HG03159 (cell line): ENCODE results near the gene C19orf81.

ENCODE experiments used
- ATAC-seq: cut with Tn5 transposase; IDR thresholded peaks from one replicate; pipeline ENCODE4 v1.9.1; 2021; ENCODE audit warnings: mild to moderate bottlenecking, moderate library complexity; ENCODE audit not compliant: unreplicated experiment

C19orf81 gene

DNA sequence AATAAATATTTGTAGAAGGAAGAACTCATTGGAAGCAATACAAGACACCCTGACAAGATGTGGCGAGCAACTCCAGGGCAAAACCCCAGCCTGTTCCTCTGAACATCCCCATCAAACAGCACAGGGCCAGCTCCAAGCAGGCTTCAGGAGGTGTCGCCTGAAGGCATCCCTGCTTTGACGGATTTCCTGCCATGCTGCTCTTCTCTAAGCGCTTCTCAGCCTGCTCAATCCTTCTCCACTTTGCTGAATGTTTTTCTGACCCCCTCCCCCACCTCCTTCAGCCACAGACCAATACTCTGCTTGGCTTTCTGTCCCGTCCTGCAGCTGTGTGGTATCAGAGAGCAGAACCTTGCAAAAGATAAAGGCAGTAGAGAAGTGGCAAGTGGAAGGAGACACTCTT, 28.4 kb downstream of the C19orf81 start:
- ATAC-seq = no peak

- no peak for ATAC-seq
Observed at GRCh38 chr19:50678323-50678722, 29.1 kb downstream of the C19orf81 start.

GRCh38 chr19:50679177-50680125, 30.2 kb downstream of the C19orf81 start:
- peak; percentile 73 for ATAC-seq

- ATAC-seq = no peak
Observed at GRCh38 chr19:50686310-50687032, 37.2 kb downstream of the C19orf81 start.

- ATAC-seq = no peak
Observed at GRCh38 chr19:50688766-50689165, 39.5 kb downstream of the C19orf81 start.

DNA sequence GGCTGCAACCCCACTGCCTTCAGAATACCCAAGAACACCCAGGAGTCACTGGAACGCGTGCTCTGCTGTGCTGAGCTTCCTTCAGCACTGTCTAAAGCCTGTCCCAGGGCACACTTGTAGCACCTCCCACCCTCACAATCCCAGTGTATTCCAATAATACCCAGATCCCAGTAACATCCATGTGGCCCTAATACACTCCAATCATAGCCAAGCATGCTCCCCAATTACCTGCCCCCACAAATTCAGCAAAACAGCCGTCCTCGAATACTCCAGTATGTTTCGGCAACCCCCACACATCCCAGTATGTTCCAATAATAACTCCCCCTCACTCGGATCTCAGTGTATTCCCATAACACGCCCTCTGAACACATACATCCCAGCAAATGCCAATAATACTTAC, 41.2 kb downstream of the C19orf81 start:
- ATAC-seq = no peak

DNA sequence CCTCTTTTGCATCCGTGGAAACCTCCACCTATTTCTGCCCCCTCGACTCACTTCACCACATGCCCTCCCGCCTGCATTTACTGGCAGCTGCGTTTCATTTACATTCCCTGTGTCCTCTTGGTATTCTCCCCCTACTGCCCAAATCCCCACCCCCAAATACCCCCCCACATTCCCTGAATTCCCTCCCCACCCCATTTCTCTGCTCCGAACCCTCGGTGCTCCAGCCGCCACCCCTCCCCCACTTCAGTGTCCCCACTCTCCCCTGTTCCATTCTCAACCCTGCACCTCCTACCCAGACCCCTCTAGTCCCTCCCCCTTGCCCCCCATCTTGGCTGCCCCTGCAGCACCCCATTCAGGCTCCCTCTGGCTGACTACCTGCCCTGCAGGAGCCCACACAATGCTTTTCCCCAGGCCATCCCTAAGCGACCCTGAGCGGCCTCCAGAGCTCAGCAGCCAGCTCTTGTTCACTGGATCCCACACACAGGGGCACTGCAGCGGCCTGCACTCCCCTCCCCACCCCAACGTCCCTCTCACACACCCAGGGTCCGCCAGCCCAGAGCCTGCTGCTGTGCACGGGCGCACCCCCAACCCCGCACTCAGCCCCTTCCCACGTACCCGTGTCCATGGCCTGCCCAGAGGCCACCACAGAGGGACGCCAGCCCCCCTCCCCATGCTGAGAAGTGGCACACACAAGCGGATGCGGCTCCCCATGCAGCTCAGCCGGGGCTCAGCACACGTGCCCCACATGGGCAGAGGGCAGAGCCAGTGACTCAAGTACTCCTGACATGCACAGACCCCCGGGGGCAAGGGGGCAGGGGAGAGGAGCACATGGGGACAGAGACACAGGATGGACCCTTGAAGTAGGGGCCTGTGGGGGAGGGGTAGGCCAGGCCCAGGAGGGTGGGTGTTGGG, 44.1 kb downstream of the C19orf81 start:
- ATAC-seq = no peak

GRCh38 chr19:50694815-50695145, 45.5 kb downstream of the C19orf81 start:
- ATAC-seq = no peak

DNA sequence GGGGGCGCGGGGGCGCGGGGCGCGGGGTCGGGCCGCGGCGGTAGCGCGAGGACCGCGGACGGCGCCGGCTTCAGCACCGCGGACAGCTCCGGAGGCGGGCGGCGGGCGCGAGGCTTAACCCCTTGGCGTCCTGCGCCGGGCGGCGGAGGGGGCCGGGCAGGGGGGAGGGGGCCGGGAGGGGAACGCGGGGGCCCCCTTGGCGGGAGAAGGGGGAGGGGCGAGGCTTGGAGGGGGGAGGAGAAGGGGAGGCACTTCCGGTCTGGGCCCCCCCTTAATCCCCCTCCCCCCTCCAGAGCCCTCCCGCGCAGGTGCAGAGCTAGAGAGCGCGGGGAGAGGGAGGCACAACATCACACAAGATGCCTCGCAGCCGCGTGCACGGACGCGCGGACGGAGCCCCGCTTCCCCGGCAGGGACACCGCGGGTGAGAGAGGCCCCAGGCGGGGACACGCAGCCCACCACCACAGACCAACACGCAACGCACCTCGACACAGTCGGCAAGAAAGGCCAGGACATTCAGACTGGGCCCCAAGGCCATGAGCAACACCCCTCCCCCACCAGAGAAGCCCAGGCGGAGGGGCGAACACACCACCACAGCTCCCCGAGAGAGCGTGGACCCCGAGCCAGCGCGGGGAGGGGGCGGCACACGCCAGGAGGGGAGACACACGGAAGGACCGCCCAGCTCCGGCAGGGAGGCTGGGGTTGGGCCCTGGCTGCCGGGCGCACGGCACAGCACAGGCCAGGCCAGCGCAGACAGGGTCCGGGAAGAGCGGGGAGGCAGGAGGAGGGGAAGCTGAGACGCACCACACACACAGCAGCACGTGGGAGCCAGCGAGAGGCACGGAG, 46.2 kb downstream of the C19orf81 start:
- ATAC-seq = no peak

- ATAC-seq = no peak
Observed at GRCh38 chr19:50696094-50696483, 46.8 kb downstream of the C19orf81 start.

GRCh38 chr19:50697414-50698124, 48.3 kb downstream of the C19orf81 start:
- no peak for ATAC-seq

DNA sequence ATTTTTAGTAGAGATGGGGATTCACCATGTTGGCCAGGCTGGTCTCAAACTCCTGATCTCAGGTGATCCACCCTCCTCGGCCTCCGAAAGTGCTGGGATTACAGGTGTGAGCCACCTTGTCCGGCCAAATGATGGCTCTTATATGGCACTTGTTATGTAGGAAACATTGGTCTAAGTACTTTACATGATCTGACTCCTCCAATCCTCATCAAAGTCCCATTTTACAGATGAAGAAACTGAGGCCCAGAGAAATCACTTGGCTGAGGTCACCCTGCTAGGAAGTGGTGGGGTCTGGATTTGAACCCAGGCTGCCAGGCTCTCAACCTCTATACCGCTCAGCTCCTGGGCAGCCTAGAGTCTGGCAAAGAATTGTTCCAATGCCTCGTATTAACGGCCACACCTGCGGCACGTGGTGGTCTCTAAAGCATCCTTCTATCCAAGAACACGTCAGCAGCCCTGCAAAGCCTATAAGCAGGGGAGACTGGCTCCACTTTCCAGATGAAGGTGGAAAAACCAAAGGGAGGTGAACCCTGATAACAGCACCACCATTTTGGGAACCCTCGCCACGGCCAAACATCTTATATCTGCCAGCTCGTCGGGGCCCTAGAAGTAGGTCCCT, 52.2 kb downstream of the C19orf81 start:
- ATAC-seq = no peak

DNA sequence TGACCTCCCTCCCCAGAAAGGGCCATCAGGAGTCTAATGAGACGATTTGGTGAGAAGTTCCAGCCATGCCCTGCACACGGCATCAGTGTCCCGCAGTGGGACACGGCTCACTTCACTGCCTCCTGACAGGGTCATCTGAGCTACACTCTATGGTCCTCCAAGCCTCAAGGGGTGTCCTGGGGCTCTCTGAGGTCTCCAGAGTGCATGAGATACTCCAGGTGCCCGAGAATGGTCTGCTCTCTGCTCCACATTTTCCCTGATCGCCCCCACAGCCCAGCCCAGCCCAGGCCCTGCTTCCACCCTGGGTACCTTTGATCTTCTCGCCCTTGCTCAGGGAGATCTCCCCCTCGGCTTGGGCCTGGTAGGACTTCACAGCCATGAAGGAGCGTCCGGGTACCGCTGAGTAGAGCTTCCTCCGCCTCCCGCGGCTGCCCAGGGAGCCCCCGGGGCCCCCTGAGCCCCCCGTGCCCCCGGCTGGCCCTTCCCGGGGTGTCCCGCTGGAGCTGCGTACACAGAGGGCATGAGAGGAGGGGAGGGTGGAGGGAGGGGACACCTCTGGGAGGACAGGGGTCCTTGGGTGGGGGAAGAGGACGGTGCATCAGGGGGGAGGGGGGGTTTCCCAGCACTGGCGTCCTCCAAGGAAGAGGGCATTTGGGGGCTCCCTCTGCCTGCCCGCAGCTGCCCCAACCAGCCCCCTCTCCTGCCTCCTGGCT, 53.1 kb downstream of the C19orf81 start:
- no peak for ATAC-seq

GRCh38 chr19:50702871-50703829, 53.9 kb downstream of the C19orf81 start:
- no peak for ATAC-seq

DNA sequence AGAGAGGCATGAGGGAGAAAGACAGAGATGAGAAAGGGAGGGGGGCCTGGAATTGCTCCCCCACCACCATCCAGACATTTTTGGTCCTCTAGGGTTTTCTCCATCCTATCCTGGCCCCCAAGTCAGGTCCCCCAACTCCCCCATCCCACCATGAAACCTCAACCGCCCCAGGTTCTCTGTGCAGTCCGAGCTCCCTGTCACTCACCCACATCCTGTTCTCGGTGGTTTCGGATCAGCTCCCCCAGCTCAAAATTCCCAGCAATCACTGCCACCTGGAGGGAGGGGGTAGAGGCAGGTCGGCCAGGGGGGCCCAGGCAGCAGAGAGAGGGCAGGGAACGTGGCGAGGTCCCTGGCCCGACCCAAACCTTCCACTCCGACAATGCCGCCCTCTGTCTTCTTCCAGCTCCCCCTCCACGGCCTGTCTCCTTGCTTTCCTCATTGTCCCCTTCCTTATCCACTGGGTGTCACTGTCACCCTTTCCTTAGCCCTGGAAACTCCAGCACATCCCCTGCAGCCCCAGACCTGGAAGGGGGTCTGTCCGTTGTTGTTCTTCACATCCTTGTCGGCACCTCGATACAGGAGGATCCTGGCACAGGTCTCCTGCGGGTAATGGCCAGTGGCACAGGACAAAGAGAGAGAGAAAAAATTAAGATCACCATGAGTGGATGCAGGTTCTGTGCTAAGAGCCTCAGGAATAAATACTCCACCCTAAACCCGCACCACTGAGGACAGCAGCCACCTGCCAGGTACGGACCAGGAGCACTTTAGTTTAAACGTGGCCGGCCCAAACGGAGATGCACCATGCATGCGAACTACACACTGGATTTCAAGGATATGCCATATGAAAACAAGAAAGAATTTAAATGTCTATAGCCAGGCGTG, 54.9 kb downstream of the C19orf81 start:
- no peak for ATAC-seq

DNA sequence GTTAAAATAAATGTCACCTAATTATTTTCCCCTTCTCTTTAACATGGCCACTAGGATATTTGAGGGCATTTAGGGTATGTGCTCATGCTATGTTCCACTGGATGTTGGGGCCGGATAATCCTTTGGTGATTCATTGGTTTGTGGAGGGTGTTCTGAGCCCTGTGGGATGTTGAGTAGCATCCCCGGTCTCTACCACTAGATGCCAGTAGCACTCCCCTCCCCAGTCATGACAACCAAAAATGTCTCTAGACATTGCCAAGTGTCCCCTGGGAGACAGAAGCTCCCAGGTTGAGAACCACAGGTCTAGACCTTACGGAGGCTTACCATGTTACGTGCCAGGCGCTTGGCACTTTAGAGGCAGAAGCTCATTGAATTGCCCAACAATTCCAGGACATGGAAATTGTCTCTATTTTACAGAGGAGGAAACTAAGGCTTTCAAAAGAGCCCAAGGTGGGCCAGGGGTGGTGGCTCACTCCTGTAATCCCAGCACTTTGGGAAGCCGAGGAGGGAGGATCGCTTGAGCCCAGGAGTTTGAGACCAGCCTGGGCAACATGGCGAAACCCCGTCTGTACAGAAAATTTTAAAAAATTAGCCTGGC, 56.3 kb downstream of the C19orf81 start:
- no peak for ATAC-seq
